HG03039 (cell line): ENCODE data around the gene SEC16A.
A peak's percentile ranks its signal among the peaks of the same experiment; 100 is the strongest.
"Not testable (repeated sequence)": the region's sequence is repeated elsewhere in the genome, so short reads cannot be mapped to it uniquely, and the experiment has no call there.

Experiments used
- ATAC-seq: cut with Tn5 transposase; IDR thresholded peaks from one replicate; pipeline ENCODE4 v1.9.1; 2021; ENCODE audit warnings: mild to moderate bottlenecking, moderate library complexity; ENCODE audit not compliant: unreplicated experiment

Gene SEC16A

GRCh38 chr9:136441191-136441680 lies 41.6 kb downstream of the SEC16A start:
- no peak for ATAC-seq

- peak; percentile 42 for ATAC-seq
These were observed 43.1 kb downstream of the SEC16A start, which contains the start of gene INPP5E for GRCh38 chr9:136439481-136440408. TSS of gene INPP5E (minus strand) at chr9:136439845. CDS start at chr9:136439419, 426 bp downstream.

- ATAC-seq = peak; percentile 32
These were observed 44.0 kb downstream of the SEC16A start for GRCh38 chr9:136438548-136439480.

- no peak for ATAC-seq
These were observed 44.8 kb downstream of the SEC16A start for GRCh38 chr9:136437839-136438547.

- no peak for ATAC-seq
These were observed 45.4 kb downstream of the SEC16A start for GRCh38 chr9:136437430-136437829.

GRCh38 chr9:136436055-136436634 lies 46.7 kb downstream of the SEC16A start:
- ATAC-seq = no peak

- ATAC-seq = no peak
These were observed 48.2 kb downstream of the SEC16A start for GRCh38 chr9:136434580-136435169.

GRCh38 chr9:136433849-136434579 lies 48.8 kb downstream of the SEC16A start:
- ATAC-seq = no peak

GRCh38 chr9:136433043-136433715 lies 49.7 kb downstream of the SEC16A start:
- no peak for ATAC-seq

GRCh38 chr9:136432591-136432990 lies 50.2 kb downstream of the SEC16A start:
- ATAC-seq = no peak

- ATAC-seq = no peak
These were observed 51.0 kb downstream of the SEC16A start for GRCh38 chr9:136431782-136432350.

GRCh38 chr9:136430588-136431234 lies 52.1 kb downstream of the SEC16A start:
- ATAC-seq = no peak

GRCh38 chr9:136429683-136430491 lies 53.0 kb downstream of the SEC16A start:
- ATAC-seq = no peak

GRCh38 chr9:136429075-136429628 lies 53.7 kb downstream of the SEC16A start:
- no peak for ATAC-seq

GRCh38 chr9:136426787-136427186 lies 56.1 kb downstream of the SEC16A start:
- no peak for ATAC-seq

- not testable (repeated sequence) for ATAC-seq
These were observed 57.5 kb downstream of the SEC16A start for GRCh38 chr9:136425367-136425766.
